PC-3 (cell line): ENCODE measurements around the gene JAK3. TPM values are rescaled to one million over a fixed set of nuclear protein-coding genes. Genes with fewer than 3 reads are reported as not detected.

Experiments
- ATAC-seq: fragments of 200-7000 bp; cut with Tn5 transposase; 2 replicates; pipeline ENCODE4 v1.9.1; 2020; ENCODE audit warnings: mild to moderate bottlenecking, moderate library complexity
- BruUV-seq: library from RNA; stranded (reverse); fragments of 400-500 nt; replicated peaks from 2 replicates; lab custom pipeline; 2021; lab: Mats Ljungman, UMichigan
- CTCF ChIA-PET: fragments of 300-600 bp; sonication (Branson Sonifier 250); formaldehyde crosslinking; loops from one replicate; lab custom pipeline; 2022; ENCODE audit warnings: antibody characterized with exemption; lab: Charles Lee
- POLR2A ChIA-PET: fragments of 300-600 bp; sonication (Branson Sonifier 250); formaldehyde crosslinking; loops from one replicate; lab custom pipeline; 2022; ENCODE audit warnings: antibody characterized with exemption; ENCODE audit not compliant: unreplicated experiment; lab: Charles Lee
- DNase-seq: peaks from one replicate; pipeline ENCODE4 v3.0.0-alpha.2; 2015
- H2AFZ ChIP-seq: fragments of 300-600 bp; sonication (generic); 2 replicates; pipeline ENCODE4 v1.6.0; 2016; ENCODE audit warnings: antibody characterized with exemption, low read length
- H3F3A ChIP-seq: fragments of 300-600 bp; sonication (generic); one replicate; pipeline ENCODE4 v1.6.0; 2017; ENCODE audit warnings: antibody characterized with exemption, low read length, control low read depth, mild to moderate bottlenecking; ENCODE audit not compliant: unreplicated experiment
- H3K27ac ChIP-seq: fragments of 300-600 bp; sonication (generic); 2 replicates; pipeline ENCODE4 v1.5.1; 2016; ENCODE audit warnings: mild to moderate bottlenecking, low read length
- H3K27me3 ChIP-seq: fragments of 300-600 bp; sonication (generic); 2 replicates; pipeline ENCODE4 v1.6.1; 2016; ENCODE audit warnings: low read length, mixed read lengths
- H3K36me3 ChIP-seq: fragments of 300-600 bp; sonication (generic); 2 replicates; pipeline ENCODE4 v1.6.1; 2016; ENCODE audit warnings: low read depth, mixed run types, low read length, mixed read lengths
- H3K4me1 ChIP-seq: fragments of 300-600 bp; sonication (generic); 2 replicates; pipeline ENCODE4 v1.5.1; 2016; ENCODE audit warnings: low read length; ENCODE audit not compliant: insufficient read depth
- H3K4me2 ChIP-seq: fragments of 300-600 bp; sonication (generic); 2 replicates; pipeline ENCODE4 v1.6.0; 2016; ENCODE audit warnings: low read length
- H3K4me3 ChIP-seq: fragments of 300-600 bp; sonication (generic); 2 replicates; pipeline ENCODE4 v1.5.1; 2016; ENCODE audit warnings: mild to moderate bottlenecking, low read length, mixed read lengths
- H3K79me2 ChIP-seq: fragments of 300-600 bp; sonication (generic); 2 replicates; pipeline ENCODE4 v1.6.1; 2017; ENCODE audit warnings: low read length, mixed read lengths
- H3K9ac ChIP-seq: fragments of 300-600 bp; sonication (generic); 2 replicates; pipeline ENCODE4 v1.6.0; 2016; ENCODE audit warnings: mild to moderate bottlenecking, low read length
- H3K9me2 ChIP-seq: fragments of 300-600 bp; sonication (generic); replicated peaks from 2 replicates; pipeline ENCODE4 v1.6.1; 2016; ENCODE audit warnings: mixed run types, low read length, mixed read lengths
- H3K9me3 ChIP-seq: fragments of 300-600 bp; sonication (generic); 2 replicates; pipeline ENCODE4 v1.6.1; 2016; ENCODE audit warnings: low read length, mixed read lengths
- H4K20me1 ChIP-seq: fragments of 300-600 bp; sonication (generic); 2 replicates; pipeline ENCODE4 v1.6.1; 2016; ENCODE audit warnings: low read length, mixed read lengths
- CTCF ChIP-seq: fragments of 300-600 bp; sonication (generic); conservative IDR thresholded peaks from 2 replicates; pipeline ENCODE4 v1.5.1; 2017; ENCODE audit warnings: antibody characterized with exemption, low read depth, mild to moderate bottlenecking, low read length
- EZH2 ChIP-seq: fragments of 300-600 bp; sonication (generic); IDR thresholded peaks from one replicate; pipeline ENCODE4 v1.6.1; 2017; ENCODE audit warnings: antibody characterized with exemption, mild to moderate bottlenecking, low read length; ENCODE audit not compliant: unreplicated experiment
- EZH2phosphoT487 ChIP-seq: fragments of 300-600 bp; sonication (generic); IDR thresholded peaks from 2 replicates; pipeline ENCODE4 v1.6.1; 2018; ENCODE audit warnings: mild to moderate bottlenecking, antibody characterized with exemption, low read length, borderline replicate concordance
- intact Hi-C: fragments of 100-400 bp; cut with micrococcal nuclease; formaldehyde crosslinking; loops from 2 replicates; pipeline ENCODE4 v1.9.0; 2023
- total RNA-seq: library from RNA; depleted of rRNA; stranded (reverse); fragments of >200 nt; gene quantifications from 2 replicates; pipeline ENCODE4 v1.2.3, GENCODE V29; 2014

Gene JAK3
- total RNA-seq, 1 experiment from 2014 or later: 1.5 TPM

- intact Hi-C loops: no loop called here
- peaks cover 13% of the 10 kb centered on the region for H4K20me1 ChIP-seq
- H3F3A ChIP-seq: peaks cover 20% of the 10 kb centered on the region
- ATAC-seq (no peak), DNase-seq (no peak)
- no peaks in the 10 kb centered on the region for H3K79me2 ChIP-seq
- TF ChIP-seq CTCF (no peak), EZH2 (no peak), EZH2phosphoT487 (no peak)
- no peak overlapping the region for H3K27ac ChIP-seq
- ChIA-PET POLR2A (no interaction called here), CTCF (no interaction called here)
- no peak overlapping the region for H3K4me2 ChIP-seq
- peaks cover 10% of the 10 kb centered on the region for H3K4me1 ChIP-seq
- H3K9me2 ChIP-seq: no peaks in the 10 kb centered on the region
- peaks cover 10% of the 10 kb centered on the region for H3K36me3 ChIP-seq
- H3K4me3 ChIP-seq: no peak overlapping the region
- no peaks in the 10 kb centered on the region for H3K9me3 ChIP-seq
- no peak overlapping the region for H2AFZ ChIP-seq
- H3K9ac ChIP-seq: no peak overlapping the region
- H3K27me3 ChIP-seq: 0 out of 2 replicates have a peak, but pooled peaks cover 12% of the 10 kb centered on the region
- BruUV-seq: no TSS peak
These were observed 20.9 kb upstream of the JAK3 start for GRCh38 chr19:17868669-17869068.

- no peak overlapping the region for H3K27ac ChIP-seq
- DNase-seq (no peak), ATAC-seq (no peak)
- H3F3A ChIP-seq: peaks cover 30% of the 10 kb centered on the region
- peaks cover 14% of the 10 kb centered on the region for H3K4me1 ChIP-seq
- no peak overlapping the region for H3K9ac ChIP-seq
- no peaks in the 10 kb centered on the region for H3K9me2 ChIP-seq
- 0 out of 2 replicates have a peak, but pooled peaks cover 7% of the 10 kb centered on the region for H3K27me3 ChIP-seq
- TF ChIP-seq CTCF (no peak), EZH2 (no peak), EZH2phosphoT487 (no peak)
- H3K79me2 ChIP-seq: peaks cover 6% of the 10 kb centered on the region
- peaks cover 29% of the 10 kb centered on the region for H4K20me1 ChIP-seq
- peaks cover 27% of the 10 kb centered on the region for H3K36me3 ChIP-seq
- no TSS peak for BruUV-seq
- no peak overlapping the region for H3K4me2 ChIP-seq
- H3K9me3 ChIP-seq: no peaks in the 10 kb centered on the region
- H2AFZ ChIP-seq: no peak overlapping the region
- intact Hi-C loops: no loop called here
- no peak overlapping the region for H3K4me3 ChIP-seq
- CTCF ChIA-PET: no interaction called here
- POLR2A ChIA-PET: no interaction called here
These were observed 19.2 kb upstream of the JAK3 start for GRCh38 chr19:17866964-17867486.

GRCh38 chr19:17866312-17866963 is 18.7 kb upstream of the JAK3 start:
- no TSS peak for BruUV-seq

More at GRCh38 chr19:17866312-17866963, 18.7 kb upstream of the JAK3 start:
- Histone ChIP-seq H3K4me1 (peaks cover 20% of the 10 kb centered on the region), H3K9me3 (no peaks in the 10 kb centered on the region), H3K27me3 (0 out of 2 replicates have a peak, but pooled peaks cover 3% of the 10 kb centered on the region), H3K27ac (no peak overlapping the region), H3F3A (peaks cover 35% of the 10 kb centered on the region), H3K9me2 (no peaks in the 10 kb centered on the region), H3K36me3 (peaks cover 33% of the 10 kb centered on the region), H3K4me2 (no peak overlapping the region), H2AFZ (no peak overlapping the region), H4K20me1 (peaks cover 35% of the 10 kb centered on the region), H3K79me2 (peaks cover 12% of the 10 kb centered on the region), H3K9ac (no peak overlapping the region), H3K4me3 (no peak overlapping the region)
- DNase-seq (no peak), ATAC-seq (no peak)
- intact Hi-C loops: no loop called here
- TF ChIP-seq CTCF: no peak
- POLR2A ChIA-PET: interaction anchor here (1.1 kb wide), 1 partner anchor 66 kb away, joined by 3 read pairs; the partner anchor contains the start of gene CCDC124
- CTCF ChIA-PET: no interaction called here
